HepG2 (cell line): Measurements from ENCODE around the gene ITGA7. TPM values are rescaled to one million over a fixed set of nuclear protein-coding genes. Genes with fewer than 3 reads are reported as not detected.

Experiments used
- ATAC-seq: fragments of 200-7000 bp; cut with Tn5 transposase; 3 replicates; pipeline ENCODE4 v1.9.1; 2020; ENCODE audit warnings: mild to moderate bottlenecking, moderate library complexity
- BruUV-seq: library from RNA; stranded (reverse); fragments of 400-500 nt; replicated peaks from 2 replicates; lab custom pipeline; 2021; lab: Mats Ljungman, UMichigan
- CTCF ChIA-PET: fragments of 300-600 bp; formaldehyde crosslinking; extraction: SDS; loops from one replicate; lab custom pipeline; 2021; ENCODE audit warnings: low total read pairs, inconsistent platforms, low intra/inter-chr PET ratio; lab: Yijun Ruan, JAX
- POLR2A ChIA-PET: fragments of 350-600 bp; sonication (Branson Sonifier 250); formaldehyde crosslinking; loops from one replicate; lab custom pipeline; 2020; ENCODE audit warnings: antibody characterized with exemption, inconsistent platforms; lab: Yijun Ruan, JAX
- DNase-seq: peaks from one replicate; pipeline ENCODE4 v3.0.0-alpha.2; 2015; ENCODE audit warnings: low spot score
- FAIRE-seq: peaks from 3 replicates; lab custom pipeline; 2011; peaks lifted over from hg19 to GRCh38; lab: Jason Lieb, UNC
- H2AFZ ChIP-seq: one replicate; pipeline ENCODE4 v1.6.1; 2011; ENCODE audit warnings: low read length, inconsistent platforms
- H3K27ac ChIP-seq: fragments of 300-600 bp; 3 replicates; pipeline ENCODE4 v1.8.0; 2011; ENCODE audit warnings: mixed run types, mild to moderate bottlenecking, mixed read lengths, low read length, inconsistent platforms; ENCODE audit not compliant: insufficient read depth; ENCODE audit errors: extremely low read length
- H3K27me3 ChIP-seq, 2 experiments: fragments of 200-600 bp in 1 of 2; 2 replicates in 1 of 2; 3 replicates in 1 of 2; pipeline versions ENCODE4 v1.6.0 to v1.8.0; 2011; ENCODE audit warnings: low read length in 2 of 2, mild to moderate bottlenecking in 2 of 2, moderate library complexity in 2 of 2, inconsistent platforms in 1 of 2; ENCODE audit not compliant: insufficient read depth in 2 of 2, control insufficient read depth in 1 of 2
- H3K36me3 ChIP-seq, 2 experiments: fragments of 200-600 bp in 1 of 2; replicated peaks in 1 of 2; 2 replicates in 1 of 2; 3 replicates in 1 of 2; pipeline versions ENCODE4 v1.5.1 to v1.8.0; 2011; ENCODE audit warnings: low read length in 2 of 2, inconsistent platforms in 1 of 2; ENCODE audit not compliant: insufficient read depth in 2 of 2, control insufficient read depth in 1 of 2
- H3K4me1 ChIP-seq: 2 replicates; pipeline ENCODE4 v1.5.1; 2012; ENCODE audit warnings: low read length, inconsistent platforms; ENCODE audit not compliant: insufficient read depth
- H3K4me2 ChIP-seq: 2 replicates; pipeline ENCODE4 v1.6.0; 2011; ENCODE audit warnings: low read depth, low read length, inconsistent platforms
- H3K4me3 ChIP-seq, 3 experiments: fragments of 200-600 bp in 1 of 3; sonication (generic), shearing (Covaris generic) in 1 of 3; replicated peaks in 1 of 3; 2 replicates each; pipeline ENCODE4 v1.5.1; 2011 to 2016; ENCODE audit warnings: low read length in 3 of 3, inconsistent platforms in 2 of 3, low read depth in 2 of 3, mild to moderate bottlenecking in 2 of 3, control low read depth in 1 of 3, mixed read lengths in 1 of 3; ENCODE audit not compliant: insufficient read depth in 1 of 3
- H3K79me2 ChIP-seq: one replicate; pipeline ENCODE4 v1.6.1; 2011; ENCODE audit warnings: low read length, inconsistent platforms; ENCODE audit not compliant: insufficient read depth
- H3K9ac ChIP-seq: 2 replicates; pipeline ENCODE4 v1.6.0; 2011; ENCODE audit warnings: mild to moderate bottlenecking, low read depth, low read length, inconsistent platforms; ENCODE audit not compliant: insufficient read depth
- H3K9me3 ChIP-seq: 2 replicates; pipeline ENCODE4 v1.5.1; 2012; ENCODE audit warnings: mild to moderate bottlenecking, low read length
- H4K20me1 ChIP-seq: 2 replicates; pipeline ENCODE4 v1.6.0; 2011; ENCODE audit warnings: inconsistent platforms, mild to moderate bottlenecking, low read length, moderate library complexity; ENCODE audit not compliant: insufficient read depth
- DNMT1 ChIP-seq: sonication (generic); formaldehyde crosslinking; IDR thresholded peaks from 2 replicates; pipeline ENCODE4 v1.5.1; 2020; ENCODE audit warnings: mild to moderate bottlenecking, missing genetic modification reagents
- HCFC1 ChIP-seq: fragments of 150-350 bp; IDR thresholded peaks from 2 replicates; pipeline ENCODE4 v1.6.1; 2014; ENCODE audit warnings: low read depth, low read length
- HMG20A ChIP-seq: IDR thresholded peaks from 2 replicates; pipeline ENCODE4 v1.6.1; 2016; ENCODE audit warnings: borderline replicate concordance
- PHB2 ChIP-seq: fragments of 450-650 bp; IDR thresholded peaks from 2 replicates; pipeline ENCODE4 v1.6.1; 2018; ENCODE audit not compliant: partially characterized antibody
- TMF1 ChIP-seq: sonication (generic); formaldehyde crosslinking; IDR thresholded peaks from 2 replicates; pipeline ENCODE4 v1.8.1; 2022; ENCODE audit warnings: low read depth, missing genetic modification reagents
- ZNF44 ChIP-seq: sonication (generic); formaldehyde crosslinking; IDR thresholded peaks from 2 replicates; pipeline ENCODE4 v1.5.1; 2020; ENCODE audit warnings: mild to moderate bottlenecking, missing genetic modification reagents
- ZNF546 ChIP-seq: sonication (generic); formaldehyde crosslinking; conservative IDR thresholded peaks from 2 replicates; pipeline ENCODE4 v1.8.1; 2023; ENCODE audit warnings: mild to moderate bottlenecking, missing genetic modification reagents
- ZNF549 ChIP-seq: sonication (generic); formaldehyde crosslinking; IDR thresholded peaks from 2 replicates; pipeline ENCODE4 v1.5.0; 2020; ENCODE audit warnings: missing genetic modification reagents
- ZNF552 ChIP-seq: sonication (generic); formaldehyde crosslinking; IDR thresholded peaks from 2 replicates; pipeline ENCODE4 v1.9.0; 2022; ENCODE audit warnings: missing genetic modification reagents, mild to moderate bottlenecking, borderline replicate concordance
- WGBS: methylation state at CpG from one replicate; pipeline ENCODE4 v1.1.6; 2017; ENCODE audit warnings: low lambda C conversion rate; 5-methylcytosine and 5-hydroxymethylcytosine counted together
- in situ Hi-C: cut with HindIII; loops from 2 replicates; pipeline ENCODE4 v1.10.0; 2017; ENCODE audit warnings: low pct_unique_long_range_greater_than_20kb; ENCODE audit not compliant: extremely low pct_ligation_motif_present
- intact Hi-C: fragments of 100-400 bp; cut with micrococcal nuclease; formaldehyde crosslinking; loops from one replicate; pipeline ENCODE4 v1.10.0; 2022; ENCODE audit not compliant: unreplicated experiment
- polyA plus RNA-seq, 8 experiments: library from polyadenylated mRNA; depleted of rRNA in 3 of 8; stranded (reverse) in 7 of 8; unstranded in 1 of 8; fragments of >200 nt; fragmentation: Illumina TruSeq in 4 of 8; extraction: Trizol in 4 of 8; gene quantifications; 2 replicates each; pipeline versions ENCODE4 v1.2.1 to v1.2.3, GENCODE V29; 2011 to 2016; ENCODE audit warnings: low read depth in 4 of 8, missing spikeins in 1 of 8, mixed read lengths in 1 of 8; ENCODE audit not compliant: insufficient read depth in 1 of 8
- total RNA-seq, 5 experiments: library from RNA; depleted of rRNA; stranded (reverse); fragments of >200 nt; fragmentation: Illumina TruSeq; extraction: Trizol; gene quantifications; 2 replicates each; pipeline ENCODE4 v1.2.3, GENCODE V29; 2016; ENCODE audit warnings: low read depth in 1 of 5
- TF ChIP-seq, protein P1 (sequence below): sonication (generic); formaldehyde crosslinking; IDR thresholded peaks from 2 replicates; pipeline ENCODE4 v1.8.0; 2022; ENCODE audit warnings: mild to moderate bottlenecking, missing genetic modification reagents; ENCODE audit not compliant: insufficient replicate concordance
- TF ChIP-seq, protein P2 (sequence below): sonication (generic); formaldehyde crosslinking; IDR thresholded peaks from 2 replicates; pipeline ENCODE4 v1.4.0; 2020; ENCODE audit warnings: low read depth, mild to moderate bottlenecking, missing genetic modification reagents
- TF ChIP-seq, protein P3 (sequence below), 2 experiments: sonication (generic) in 1 of 2; formaldehyde crosslinking in 1 of 2; IDR thresholded peaks; 2 replicates each; pipeline versions ENCODE4 v1.6.1 to v1.9.0; 2014 to 2022; ENCODE audit warnings: antibody characterized with exemption in 1 of 2, borderline replicate concordance in 1 of 2, inconsistent platforms in 1 of 2, low read depth in 1 of 2, missing genetic modification reagents in 1 of 2

ITGA7 gene
- total and polyA plus RNA-seq, 2 of the 13 experiments (the other 11 are each of a cell fraction or from before 2014, with no cell fraction given), result 0.65 to 0.75 TPM

DNA sequence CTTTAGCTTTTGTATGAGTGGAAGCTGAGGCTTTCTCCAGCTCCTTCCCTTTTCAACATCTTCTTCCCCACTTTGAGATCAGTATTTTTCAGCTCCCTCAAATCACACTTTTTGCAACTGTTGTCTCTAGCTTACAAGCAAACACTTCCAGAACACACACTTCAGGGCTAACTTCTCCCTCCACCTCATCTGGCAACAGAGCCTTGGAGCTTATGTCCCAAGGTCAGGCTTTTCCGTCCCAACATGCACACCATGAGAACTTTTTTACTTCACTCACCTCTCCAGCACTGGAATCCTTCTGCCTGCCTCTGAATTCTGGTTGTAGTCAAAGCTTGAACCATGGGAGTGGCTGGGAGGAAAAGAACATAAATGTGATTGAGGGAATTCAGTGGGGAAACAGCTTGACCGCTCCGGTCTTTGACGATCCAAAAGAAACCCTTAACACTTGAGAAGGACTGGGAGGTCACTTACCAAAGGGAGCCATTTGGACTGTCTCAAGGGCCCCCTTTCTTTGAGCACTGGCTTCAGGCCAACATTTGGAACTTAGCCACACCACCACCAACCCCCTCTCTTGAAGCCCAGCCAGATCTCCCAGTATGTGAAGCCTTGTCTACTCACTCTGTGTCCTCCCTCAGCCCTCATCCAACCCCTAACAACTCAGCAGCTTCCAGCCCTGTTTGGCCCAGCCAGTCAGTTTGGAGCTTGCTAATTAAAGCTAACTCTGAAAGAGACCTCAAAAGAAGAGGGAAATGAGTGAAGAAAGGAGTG is 4.3 kb upstream of the ITGA7 start (continued):
- no peak for TF ChIP-seq HCFC1

- POLR2A ChIA-PET, result no interaction called here
- Histone ChIP-seq H3K4me3 (no peak overlapping the region), H3K27me3 (peaks cover 1 to 62% of the 10 kb centered on the region in 2 experiments; a peak in 4 of 5 replicates), H4K20me1 (no peaks in the 10 kb centered on the region; the same call in 1 of the 2 replicates), H3K9ac (no peak overlapping the region), H3K9me3 (no peaks in the 10 kb centered on the region), H3K27ac (no peak overlapping the region), H2AFZ (no peak overlapping the region), H3K79me2 (no peaks in the 10 kb centered on the region), H3K36me3 (no peaks in the 10 kb centered on the region), H3K4me2 (no peak overlapping the region), H3K4me1 (peaks cover 41% of the 10 kb centered on the region)
- FAIRE-seq, result no peak
- in situ Hi-C loops (no loop called here), intact Hi-C loops (no loop called here)
- DNase-seq, result no peak
- CTCF ChIA-PET, result no interaction called here
- no TSS peak for BruUV-seq
- 2% methylated on average over 3 of the region's 3 CpGs for WGBS
- no peak for ATAC-seq
- no peak for TF ChIP-seq ZNF546 (CRISPR knock-in tag)
- no peak for TF ChIP-seq HMG20A (CRISPR knock-in tag)
- no peak for TF ChIP-seq ZNF552 (CRISPR knock-in tag)
- TF ChIP-seq, protein P1, sequence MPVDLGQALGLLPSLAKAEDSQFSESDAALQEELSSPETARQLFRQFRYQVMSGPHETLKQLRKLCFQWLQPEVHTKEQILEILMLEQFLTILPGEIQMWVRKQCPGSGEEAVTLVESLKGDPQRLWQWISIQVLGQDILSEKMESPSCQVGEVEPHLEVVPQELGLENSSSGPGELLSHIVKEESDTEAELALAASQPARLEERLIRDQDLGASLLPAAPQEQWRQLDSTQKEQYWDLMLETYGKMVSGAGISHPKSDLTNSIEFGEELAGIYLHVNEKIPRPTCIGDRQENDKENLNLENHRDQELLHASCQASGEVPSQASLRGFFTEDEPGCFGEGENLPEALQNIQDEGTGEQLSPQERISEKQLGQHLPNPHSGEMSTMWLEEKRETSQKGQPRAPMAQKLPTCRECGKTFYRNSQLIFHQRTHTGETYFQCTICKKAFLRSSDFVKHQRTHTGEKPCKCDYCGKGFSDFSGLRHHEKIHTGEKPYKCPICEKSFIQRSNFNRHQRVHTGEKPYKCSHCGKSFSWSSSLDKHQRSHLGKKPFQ (CRISPR knock-in tag), result no peak
- no peak for TF ChIP-seq ZNF549 (CRISPR knock-in tag)
- no peak for TF ChIP-seq ZNF44 (CRISPR knock-in tag)
- TF ChIP-seq, protein P2, sequence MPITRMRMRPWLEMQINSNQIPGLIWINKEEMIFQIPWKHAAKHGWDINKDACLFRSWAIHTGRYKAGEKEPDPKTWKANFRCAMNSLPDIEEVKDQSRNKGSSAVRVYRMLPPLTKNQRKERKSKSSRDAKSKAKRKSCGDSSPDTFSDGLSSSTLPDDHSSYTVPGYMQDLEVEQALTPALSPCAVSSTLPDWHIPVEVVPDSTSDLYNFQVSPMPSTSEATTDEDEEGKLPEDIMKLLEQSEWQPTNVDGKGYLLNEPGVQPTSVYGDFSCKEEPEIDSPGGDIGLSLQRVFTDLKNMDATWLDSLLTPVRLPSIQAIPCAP (CRISPR knock-in tag), result no peak
- TF ChIP-seq DNMT1 (CRISPR knock-in tag), result no peak
- TF ChIP-seq PHB2, result no peak
- TF ChIP-seq, protein P3, sequence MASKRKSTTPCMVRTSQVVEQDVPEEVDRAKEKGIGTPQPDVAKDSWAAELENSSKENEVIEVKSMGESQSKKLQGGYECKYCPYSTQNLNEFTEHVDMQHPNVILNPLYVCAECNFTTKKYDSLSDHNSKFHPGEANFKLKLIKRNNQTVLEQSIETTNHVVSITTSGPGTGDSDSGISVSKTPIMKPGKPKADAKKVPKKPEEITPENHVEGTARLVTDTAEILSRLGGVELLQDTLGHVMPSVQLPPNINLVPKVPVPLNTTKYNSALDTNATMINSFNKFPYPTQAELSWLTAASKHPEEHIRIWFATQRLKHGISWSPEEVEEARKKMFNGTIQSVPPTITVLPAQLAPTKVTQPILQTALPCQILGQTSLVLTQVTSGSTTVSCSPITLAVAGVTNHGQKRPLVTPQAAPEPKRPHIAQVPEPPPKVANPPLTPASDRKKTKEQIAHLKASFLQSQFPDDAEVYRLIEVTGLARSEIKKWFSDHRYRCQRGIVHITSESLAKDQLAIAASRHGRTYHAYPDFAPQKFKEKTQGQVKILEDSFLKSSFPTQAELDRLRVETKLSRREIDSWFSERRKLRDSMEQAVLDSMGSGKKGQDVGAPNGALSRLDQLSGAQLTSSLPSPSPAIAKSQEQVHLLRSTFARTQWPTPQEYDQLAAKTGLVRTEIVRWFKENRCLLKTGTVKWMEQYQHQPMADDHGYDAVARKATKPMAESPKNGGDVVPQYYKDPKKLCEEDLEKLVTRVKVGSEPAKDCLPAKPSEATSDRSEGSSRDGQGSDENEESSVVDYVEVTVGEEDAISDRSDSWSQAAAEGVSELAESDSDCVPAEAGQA (IDR thresholded peaks at IDR 0.05; ENCODE audit: low read depth), result no peak
- TF ChIP-seq, protein P3 (CRISPR knock-in tag; IDR thresholded peaks at IDR 0.05; ENCODE audit: borderline replicate concordance), result no peak
- TF ChIP-seq TMF1 (CRISPR knock-in tag), result no peak
Observed at GRCh38 chr12:55708695-55709233, 1.1 kb upstream of the ITGA7 start.
